OCI-LY7 (cell line): Measurements from ENCODE around the gene SMAD6. TPM values are rescaled to one million over a fixed set of nuclear protein-coding genes. Genes with fewer than 3 reads are reported as not detected.

Source experiments
- BruUV-seq: library from RNA; stranded (reverse); fragments of 400-500 nt; replicated peaks from 2 replicates; lab custom pipeline; 2021; lab: Mats Ljungman, UMichigan
- CTCF ChIA-PET: fragments of 300-600 bp; sonication (Branson Sonifier 250); formaldehyde crosslinking; loops from one replicate; lab custom pipeline; 2022; ENCODE audit warnings: antibody characterized with exemption; ENCODE audit not compliant: unreplicated experiment; lab: Charles Lee
- POLR2A ChIA-PET: fragments of 300-600 bp; sonication (Branson Sonifier 250); formaldehyde crosslinking; loops from one replicate; lab custom pipeline; 2022; ENCODE audit warnings: antibody characterized with exemption; lab: Charles Lee
- DNase-seq: peaks from one replicate; pipeline ENCODE4 v3.0.0-alpha.2; 2015; ENCODE audit warnings: low spot score
- H2AFZ ChIP-seq: fragments of 200-600 bp; sonication (generic), shearing (Covaris generic); 2 replicates; pipeline ENCODE4 v1.6.1; 2014; ENCODE audit warnings: mild to moderate bottlenecking, antibody characterized with exemption, low read length, moderate library complexity
- H3K27ac ChIP-seq: fragments of 200-600 bp; sonication (generic); 2 replicates; pipeline ENCODE4 v1.5.1; 2014; ENCODE audit warnings: mixed run types, low read depth, mild to moderate bottlenecking, moderate library complexity, low read length, inconsistent platforms; ENCODE audit not compliant: poor library complexity, severe bottlenecking
- H3K36me3 ChIP-seq: fragments of 200-600 bp; sonication (generic); 2 replicates; pipeline ENCODE4 v1.6.1; 2014; ENCODE audit warnings: mild to moderate bottlenecking, antibody characterized with exemption, low read length, moderate library complexity, mixed read lengths; ENCODE audit not compliant: insufficient read depth
- H3K4me1 ChIP-seq: fragments of 200-600 bp; sonication (generic); 2 replicates; pipeline ENCODE4 v1.5.1; 2014; ENCODE audit warnings: mild to moderate bottlenecking, low read length; ENCODE audit not compliant: insufficient read depth, poor library complexity, severe bottlenecking
- H3K4me2 ChIP-seq: fragments of 200-600 bp; sonication (generic); 2 replicates; pipeline ENCODE4 v1.6.1; 2014; ENCODE audit warnings: mild to moderate bottlenecking, low read length
- H3K4me3 ChIP-seq: fragments of 200-600 bp; sonication (generic); 2 replicates; pipeline ENCODE4 v1.5.1; 2014; ENCODE audit warnings: mild to moderate bottlenecking, low read depth, low read length; ENCODE audit not compliant: poor library complexity, severe bottlenecking
- H3K79me2 ChIP-seq: fragments of 200-600 bp; sonication (generic); 2 replicates; pipeline ENCODE4 v1.6.1; 2016; ENCODE audit warnings: low read depth, mild to moderate bottlenecking, low read length, moderate library complexity, mixed read lengths; ENCODE audit not compliant: insufficient read depth
- H3K9me2 ChIP-seq: fragments of 200-600 bp; sonication (generic); 2 replicates; pipeline ENCODE4 v1.6.1; 2016; ENCODE audit warnings: mild to moderate bottlenecking, low read length, mixed read lengths; ENCODE audit not compliant: insufficient read depth
- H3K9me3 ChIP-seq: fragments of 200-600 bp; sonication (generic); 2 replicates; pipeline ENCODE4 v1.6.1; 2014; ENCODE audit warnings: mild to moderate bottlenecking, mixed run types, low read length, mixed read lengths
- H4K20me1 ChIP-seq: fragments of 200-600 bp; sonication (generic); 2 replicates; pipeline ENCODE4 v1.6.1; 2014; ENCODE audit warnings: mild to moderate bottlenecking, antibody characterized with exemption, low read length, moderate library complexity, mixed read lengths; ENCODE audit not compliant: insufficient read depth
- EZH2phosphoT487 ChIP-seq: fragments of 200-600 bp; sonication (generic); IDR thresholded peaks from 2 replicates; pipeline ENCODE4 v1.6.1; 2018; ENCODE audit warnings: low read depth, borderline replicate concordance, mild to moderate bottlenecking, mixed run types, antibody characterized with exemption, low read length, moderate library complexity, mixed read lengths
- intact Hi-C: fragments of 100-400 bp; cut with micrococcal nuclease; formaldehyde crosslinking; loops from one replicate; pipeline ENCODE4 v1.10.0; 2022; ENCODE audit not compliant: unreplicated experiment
- total RNA-seq, 2 experiments: library from RNA; depleted of rRNA in 1 of 2; stranded (reverse); fragments of >200 nt in 1 of 2; shearing (Covaris generic) in 1 of 2; gene quantifications; 2 replicates each; pipeline ENCODE4 v1.2.3, GENCODE V29; 2014 to 2022
- TF ChIP-seq, protein P1 (sequence below): fragments of 200-600 bp; sonication (generic); conservative IDR thresholded peaks from 2 replicates; pipeline ENCODE4 v1.5.1; 2014; ENCODE audit warnings: mild to moderate bottlenecking, antibody characterized with exemption, low read length, moderate library complexity, mixed read lengths

SMAD6 gene
- total RNA-seq, 2 experiments from 2014 or later = 14.6 to 16.1 TPM

DNA sequence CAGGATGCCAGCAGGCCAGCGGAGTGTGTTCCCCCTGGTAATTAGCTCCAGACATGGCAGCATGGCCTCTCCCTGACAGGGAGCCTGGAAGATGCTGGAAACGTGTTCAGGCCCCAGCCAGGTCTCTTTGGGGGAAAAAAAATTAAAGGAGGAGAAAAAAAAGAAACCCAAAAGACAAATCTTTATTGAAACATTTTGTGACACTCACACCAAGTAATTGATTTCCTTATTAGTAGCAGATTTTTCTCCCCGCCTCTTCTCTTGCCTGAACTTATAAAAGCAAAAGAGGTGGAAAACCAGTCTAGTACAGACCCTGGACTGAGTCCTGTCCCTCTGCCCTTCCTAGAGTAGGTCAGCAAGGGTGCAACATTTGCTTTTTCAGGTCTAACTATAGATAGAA is 42.7 kb upstream of the SMAD6 start:
- Histone ChIP-seq H2AFZ (no peak overlapping the region), H3K9me2 (no peaks in the 10 kb centered on the region), H3K36me3 (no peaks in the 10 kb centered on the region), H3K4me1 (no peaks in the 10 kb centered on the region), H3K4me2 (no peak overlapping the region), H3K4me3 (no peak overlapping the region), H3K79me2 (no peaks in the 10 kb centered on the region), H3K27ac (no peak overlapping the region), H4K20me1 (no peaks in the 10 kb centered on the region), H3K9me3 (no peaks in the 10 kb centered on the region)
- TF ChIP-seq, protein P1, sequence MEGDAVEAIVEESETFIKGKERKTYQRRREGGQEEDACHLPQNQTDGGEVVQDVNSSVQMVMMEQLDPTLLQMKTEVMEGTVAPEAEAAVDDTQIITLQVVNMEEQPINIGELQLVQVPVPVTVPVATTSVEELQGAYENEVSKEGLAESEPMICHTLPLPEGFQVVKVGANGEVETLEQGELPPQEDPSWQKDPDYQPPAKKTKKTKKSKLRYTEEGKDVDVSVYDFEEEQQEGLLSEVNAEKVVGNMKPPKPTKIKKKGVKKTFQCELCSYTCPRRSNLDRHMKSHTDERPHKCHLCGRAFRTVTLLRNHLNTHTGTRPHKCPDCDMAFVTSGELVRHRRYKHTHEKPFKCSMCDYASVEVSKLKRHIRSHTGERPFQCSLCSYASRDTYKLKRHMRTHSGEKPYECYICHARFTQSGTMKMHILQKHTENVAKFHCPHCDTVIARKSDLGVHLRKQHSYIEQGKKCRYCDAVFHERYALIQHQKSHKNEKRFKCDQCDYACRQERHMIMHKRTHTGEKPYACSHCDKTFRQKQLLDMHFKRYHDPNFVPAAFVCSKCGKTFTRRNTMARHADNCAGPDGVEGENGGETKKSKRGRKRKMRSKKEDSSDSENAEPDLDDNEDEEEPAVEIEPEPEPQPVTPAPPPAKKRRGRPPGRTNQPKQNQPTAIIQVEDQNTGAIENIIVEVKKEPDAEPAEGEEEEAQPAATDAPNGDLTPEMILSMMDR = no peak
- no peak for TF ChIP-seq EZH2phosphoT487
- ChIA-PET CTCF (no interaction called here), POLR2A (no interaction called here)
- no peak for DNase-seq
- no TSS peak for BruUV-seq
- intact Hi-C loops = no loop called here

DNA sequence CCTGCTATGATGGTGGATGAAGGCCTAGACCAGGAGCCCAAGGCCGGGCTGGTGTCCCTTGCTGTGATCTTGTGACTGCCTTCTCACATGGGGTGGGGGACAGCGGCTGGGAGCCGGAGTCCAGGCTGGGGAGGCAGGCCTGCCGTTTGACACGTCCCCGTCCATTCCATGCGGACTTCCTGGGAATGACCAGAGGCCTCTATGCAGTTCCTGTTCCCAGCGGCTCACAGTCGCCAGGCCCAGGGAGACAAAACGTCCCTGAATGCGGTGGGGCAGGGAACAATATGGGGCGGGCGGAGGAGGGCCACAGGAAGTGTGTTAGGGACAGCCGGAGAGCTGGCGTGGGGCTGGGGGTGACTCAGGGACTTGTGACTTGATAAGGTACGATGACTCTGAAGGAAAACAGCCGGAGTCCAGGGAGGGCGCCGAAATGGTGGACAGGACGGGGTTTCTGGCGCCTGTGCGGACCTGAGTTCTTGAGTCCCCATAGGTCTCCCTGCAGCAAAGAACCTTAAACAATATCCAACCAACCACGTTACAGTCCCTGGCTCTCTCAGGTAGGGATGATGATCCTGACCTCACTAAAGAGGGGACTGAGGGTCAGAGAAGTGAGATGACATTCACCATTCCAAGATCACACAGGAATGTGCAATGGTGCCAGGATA is 40.5 kb upstream of the SMAD6 start:
- TF ChIP-seq EZH2phosphoT487 = no peak
- TF ChIP-seq, protein P1 = no peak
- Histone ChIP-seq H3K4me2 (no peak overlapping the region), H4K20me1 (no peaks in the 10 kb centered on the region), H3K4me1 (no peaks in the 10 kb centered on the region), H3K9me2 (no peaks in the 10 kb centered on the region), H3K27ac (no peak overlapping the region), H3K4me3 (no peak overlapping the region), H2AFZ (no peak overlapping the region), H3K36me3 (no peaks in the 10 kb centered on the region), H3K9me3 (no peaks in the 10 kb centered on the region), H3K79me2 (no peaks in the 10 kb centered on the region)
- POLR2A ChIA-PET = interaction anchor here (0.6 kb wide), 1 partner anchor 240 kb away, joined by 3 read pairs; no protein-coding TSS in a partner anchor
- BruUV-seq = no TSS peak
- CTCF ChIA-PET = no interaction called here
- no peak for DNase-seq
- intact Hi-C loops = no loop called here

DNA sequence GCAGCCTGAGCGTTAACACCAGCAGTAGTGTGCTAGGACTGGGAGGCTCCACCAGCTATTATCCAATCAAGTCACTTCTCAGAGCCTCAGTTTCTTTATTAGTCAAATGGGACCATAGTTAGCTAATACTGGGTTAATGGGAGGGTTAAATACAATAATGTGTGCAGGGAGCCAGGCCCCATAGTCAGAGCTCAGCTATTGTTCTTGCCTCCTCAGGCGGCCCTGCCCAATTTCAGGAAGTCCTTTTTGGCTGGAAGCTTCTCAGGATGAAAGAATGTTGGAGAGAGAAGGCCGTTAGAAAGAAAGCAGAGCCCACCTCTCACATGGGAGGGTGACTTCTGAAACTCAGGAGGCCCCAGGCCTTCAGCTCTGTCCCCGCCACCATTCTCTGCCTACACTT is 39.5 kb upstream of the SMAD6 start:
- TF ChIP-seq, protein P1 = no peak
- TF ChIP-seq EZH2phosphoT487 = no peak
- H3K36me3 ChIP-seq = no peaks in the 10 kb centered on the region
- no TSS peak for BruUV-seq
- no peak overlapping the region for H3K4me2 ChIP-seq
- CTCF ChIA-PET = no interaction called here
- no peak overlapping the region for H2AFZ ChIP-seq
- no peaks in the 10 kb centered on the region for H3K9me3 ChIP-seq
- no peaks in the 10 kb centered on the region for H3K9me2 ChIP-seq
- no peak overlapping the region for H3K4me3 ChIP-seq
- POLR2A ChIA-PET = interaction anchor here (0.6 kb wide), 1 partner anchor 37 kb away, joined by 3 read pairs; no protein-coding TSS in a partner anchor
- H3K4me1 ChIP-seq = no peaks in the 10 kb centered on the region
- H3K79me2 ChIP-seq = no peaks in the 10 kb centered on the region
- DNase-seq = no peak
- H3K27ac ChIP-seq = no peak overlapping the region
- no peaks in the 10 kb centered on the region for H4K20me1 ChIP-seq
- intact Hi-C loops = no loop called here
